Keratinocyte (primary cell): ENCODE data around the gene DEPDC4. TPM values are rescaled to one million over a fixed set of nuclear protein-coding genes. Genes with fewer than 3 reads are reported as not detected.
A peak's percentile ranks its signal among the peaks of the same experiment; 100 is the strongest.
"Not testable (repeated sequence)": the region's sequence is repeated elsewhere in the genome, so short reads cannot be mapped to it uniquely, and the experiment has no call there.

Experiments used
- DNase-seq: peaks from one replicate; pipeline ENCODE4 v3.0.0-alpha.2; 2011; ENCODE audit warnings: low read depth, missing footprints, low spot score
- FAIRE-seq: peaks from 2 replicates; lab custom pipeline; 2011; peaks lifted over from hg19 to GRCh38; lab: Jason Lieb, UNC
- H2AFZ ChIP-seq: 2 replicates; pipeline ENCODE4 v1.6.0; 2012; ENCODE audit warnings: low read length, control low read depth, inconsistent platforms; ENCODE audit not compliant: control insufficient read depth
- H3K27ac ChIP-seq: 2 replicates; pipeline ENCODE4 v1.5.1; 2011; ENCODE audit warnings: low read length; ENCODE audit not compliant: control insufficient read depth, insufficient read depth
- H3K27me3 ChIP-seq: 3 replicates; pipeline ENCODE4 v1.6.0; 2011; ENCODE audit warnings: low read length; ENCODE audit not compliant: control insufficient read depth, insufficient read depth; ENCODE audit errors: extremely low read depth
- H3K36me3 ChIP-seq, 2 experiments: 2 replicates in 1 of 2; 3 replicates in 1 of 2; pipeline ENCODE4 v1.5.1; 2011; ENCODE audit warnings: low read length in 2 of 2, mild to moderate bottlenecking in 1 of 2; ENCODE audit not compliant: control insufficient read depth in 2 of 2, insufficient read depth in 2 of 2; ENCODE audit errors: extremely low read depth in 1 of 2
- H3K4me1 ChIP-seq: 3 replicates; pipeline ENCODE4 v1.5.1; 2011; ENCODE audit warnings: low read length; ENCODE audit not compliant: control insufficient read depth, insufficient read depth; ENCODE audit errors: extremely low read depth
- H3K4me2 ChIP-seq: 3 replicates; pipeline ENCODE4 v1.6.0; 2011; ENCODE audit warnings: low read depth, low read length; ENCODE audit not compliant: control insufficient read depth, insufficient read depth; ENCODE audit errors: extremely low read depth
- H3K4me3 ChIP-seq, 3 experiments: fragments of 200-600 bp in 1 of 3; sonication (generic) in 1 of 3; 2 replicates in 2 of 3; 3 replicates in 1 of 3; pipeline ENCODE4 v1.5.1; 2011 to 2016; ENCODE audit warnings: low read length in 3 of 3, mild to moderate bottlenecking in 3 of 3, control low read depth in 2 of 3, inconsistent platforms in 1 of 3, low read depth in 1 of 3, mixed read lengths in 1 of 3, mixed run types in 1 of 3, moderate library complexity in 1 of 3; ENCODE audit not compliant: control insufficient read depth in 2 of 3, insufficient read depth in 2 of 3; ENCODE audit errors: extremely low read depth in 1 of 3
- H3K79me2 ChIP-seq: 2 replicates; pipeline ENCODE4 v1.6.0; 2012; ENCODE audit warnings: low read length; ENCODE audit not compliant: control insufficient read depth, insufficient read depth
- H3K9ac ChIP-seq: 3 replicates; pipeline ENCODE4 v1.6.0; 2011; ENCODE audit warnings: low read length; ENCODE audit not compliant: control insufficient read depth, insufficient read depth; ENCODE audit errors: extremely low read depth
- H3K9me1 ChIP-seq: 3 replicates; pipeline ENCODE4 v1.6.0; 2011; ENCODE audit warnings: low read length; ENCODE audit not compliant: control insufficient read depth, insufficient read depth; ENCODE audit errors: extremely low read depth
- H3K9me3 ChIP-seq: 2 replicates; pipeline ENCODE4 v1.5.1; 2012; ENCODE audit warnings: low read depth, low read length; ENCODE audit not compliant: control insufficient read depth
- H4K20me1 ChIP-seq: 3 replicates; pipeline ENCODE4 v1.6.0; 2011; ENCODE audit warnings: low read length; ENCODE audit not compliant: control insufficient read depth, insufficient read depth; ENCODE audit errors: extremely low read depth
- CTCF ChIP-seq, 3 experiments: IDR thresholded peaks in 1 of 3; conservative IDR thresholded peaks in 1 of 3; optimal IDR thresholded peaks in 1 of 3; 2 replicates in 2 of 3; 3 replicates in 1 of 3; pipeline versions ENCODE3 to v1.5.1; 2011; ENCODE audit warnings: low read length in 3 of 3, mild to moderate bottlenecking in 3 of 3, moderate library complexity in 2 of 3, control low read depth in 1 of 3, inconsistent platforms in 1 of 3; ENCODE audit not compliant: insufficient read depth in 2 of 3; ENCODE audit errors: extremely low read depth in 1 of 3
- EZH2 ChIP-seq: IDR thresholded peaks from one replicate; pipeline ENCODE4 v1.6.1; 2012; ENCODE audit warnings: inconsistent platforms, mild to moderate bottlenecking, low read length, moderate library complexity
- dilution Hi-C: fragments of 300-500 bp; cut with MboI; formaldehyde crosslinking; loops from one replicate; pipeline ENCODE4 v1.7.0; 2020; ENCODE audit warnings: low sequenced_read_pairs; ENCODE audit not compliant: extremely low pct_ligation_motif_present
- polyA plus RNA-seq, 5 experiments: library from polyadenylated mRNA; depleted of rRNA in 3 of 5; stranded (reverse) in 3 of 5; stranded (forward) in 1 of 5; unstranded in 1 of 5; fragments of >200 nt; gene quantifications; 1 replicate in 1 of 5; 2 replicates in 3 of 5; 3 replicates in 1 of 5; pipeline versions ENCODE4 v1.2.1 to v1.2.3, GENCODE V29; 2011 to 2012; ENCODE audit warnings: missing spikeins in 2 of 5, low read depth in 1 of 5, low replicate concordance in 1 of 5

DEPDC4 gene
- polyA plus RNA-seq, 1 donor (not counting 4 experiments of a cell fraction or from before 2014, with no cell fraction given) = 2.4 TPM

GRCh38 chr12:100265732-100266584 is 921 bp downstream of the DEPDC4 start:
- Histone ChIP-seq H3K4me2 (peak overlapping the region; percentile 96), H2AFZ (peak overlapping the region; percentile 100), H3K9me3 (no peaks in the 10 kb centered on the region), H3K9me1 (peaks cover 2% of the 10 kb centered on the region), H3K27me3 (no peaks in the 10 kb centered on the region), H3K4me1 (peaks cover 16% of the 10 kb centered on the region), H3K79me2 (peaks cover 34% of the 10 kb centered on the region), H3K4me3 (peak overlapping the region; percentile 83 to 92 (median 92)), H3K9ac (peak overlapping the region; percentile 95), H3K27ac (peak overlapping the region; percentile 78), H3K36me3 (no peaks in the 10 kb centered on the region), H4K20me1 (no peaks in the 10 kb centered on the region)
- no peak for TF ChIP-seq EZH2
- TF ChIP-seq CTCF (optimal IDR thresholded peaks at IDR 0.05 in 1 of 3, IDR thresholded peaks at IDR 0.05 in 1 of 3, conservative IDR thresholded peaks at IDR 0.05 in 1 of 3; ENCODE audit: extremely low read depth in 1 of 3, insufficient read depth in 2 of 3, low read length in 3 of 3) = no peak
- FAIRE-seq = peak; percentile 5
- DNase-seq = no peak
- dilution Hi-C loops = no loop called here

- H3K27ac ChIP-seq, H4K20me1 ChIP-seq, dilution Hi-C loops, H3K4me2 ChIP-seq, H3K36me3 ChIP-seq, H3K27me3 ChIP-seq, H3K9me1 ChIP-seq, H2AFZ ChIP-seq, H3K9me3 ChIP-seq, FAIRE-seq, H3K4me3 ChIP-seq, H3K9ac ChIP-seq, DNase-seq: not testable (repeated sequence)
- Histone ChIP-seq H3K79me2 (peaks cover 26% of the 10 kb centered on the region), H3K4me1 (peaks cover 16% of the 10 kb centered on the region)
Measured at GRCh38 chr12:100265107-100265506, 1.8 kb downstream of the DEPDC4 start.
